Liver (tissue), 3 donors: ENCODE data around the gene SLC30A3.

ENCODE experiments used
- ATF3 ChIP-seq: IDR thresholded peaks from 2 replicates; pipeline ENCODE4 v1.6.1; 2016; ENCODE audit warnings: antibody characterized with exemption
- CTCF ChIP-seq: fragments of 150-350 bp; IDR thresholded peaks from 2 replicates; pipeline ENCODE4 v1.5.1; 2017; ENCODE audit warnings: improper control_type of control experiment, low read depth, low read length; ENCODE audit not compliant: missing input control
- MAX ChIP-seq: IDR thresholded peaks from 2 replicates; pipeline ENCODE4 v1.6.1; 2016; ENCODE audit warnings: antibody characterized with exemption
- RAD21 ChIP-seq, 2 donors: IDR thresholded peaks; 2 replicates each; pipeline ENCODE4 v1.6.1; 2016; ENCODE audit warnings: antibody characterized with exemption in 2 of 2, mild to moderate bottlenecking in 2 of 2
- TAF1 ChIP-seq: conservative IDR thresholded peaks from 2 replicates; pipeline ENCODE4 v1.6.1; 2016; ENCODE audit warnings: antibody characterized with exemption, mild to moderate bottlenecking
- TF ChIP-seq, protein P1 (sequence below): IDR thresholded peaks from 2 replicates; pipeline ENCODE4 v1.6.1; 2016; ENCODE audit warnings: antibody characterized with exemption
- donor health status: healthy.
- donor health status: healthy.

DNA sequence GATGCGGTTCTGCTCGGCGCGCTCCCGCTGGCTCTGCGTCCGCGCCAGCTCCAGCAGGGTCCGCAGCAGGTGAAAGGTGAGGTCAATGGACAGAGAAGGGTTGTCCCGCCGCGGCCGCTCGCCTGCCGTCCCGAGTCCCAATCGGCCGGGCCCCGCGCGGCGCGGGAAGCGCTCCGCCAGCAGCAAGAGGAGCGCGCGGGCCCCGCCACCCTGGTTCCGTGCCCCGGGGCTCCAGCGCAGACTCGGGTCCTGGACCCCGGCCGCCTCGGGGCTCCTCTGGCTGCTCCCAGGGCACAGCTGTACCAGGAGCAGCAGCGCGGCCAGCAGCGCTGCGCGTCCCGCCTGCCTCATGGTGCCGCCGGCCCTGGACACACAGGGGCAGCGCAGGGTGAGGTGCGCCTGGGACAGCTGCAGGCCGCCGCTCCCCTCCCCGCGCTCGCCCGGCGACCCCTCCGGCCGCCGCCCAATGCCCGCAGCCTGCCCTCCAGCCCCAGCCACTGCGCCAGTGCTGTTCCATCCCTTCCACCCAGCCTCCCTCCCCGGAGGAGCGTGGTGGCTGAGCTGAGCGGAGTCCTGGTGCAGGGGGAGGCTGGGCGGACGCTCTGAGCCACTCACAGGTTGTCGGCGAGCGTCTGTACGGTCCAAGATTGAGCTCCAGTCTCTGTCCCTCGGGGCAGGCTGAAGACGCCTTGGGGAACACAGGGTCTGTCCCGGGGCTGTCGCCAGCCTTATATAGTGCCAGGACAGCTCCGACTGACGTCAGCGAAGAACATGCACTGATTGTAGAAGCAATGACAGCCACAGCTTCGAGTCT is 44.9 kb upstream of the SLC30A3 start:
- TF ChIP-seq CTCF = no peak
- no peak for TF ChIP-seq MAX
- no peak for TF ChIP-seq RAD21 (IDR thresholded peaks at IDR 0.05)
- no peak for TF ChIP-seq TAF1
- TF ChIP-seq ATF3 = no peak
- TF ChIP-seq, protein P1, sequence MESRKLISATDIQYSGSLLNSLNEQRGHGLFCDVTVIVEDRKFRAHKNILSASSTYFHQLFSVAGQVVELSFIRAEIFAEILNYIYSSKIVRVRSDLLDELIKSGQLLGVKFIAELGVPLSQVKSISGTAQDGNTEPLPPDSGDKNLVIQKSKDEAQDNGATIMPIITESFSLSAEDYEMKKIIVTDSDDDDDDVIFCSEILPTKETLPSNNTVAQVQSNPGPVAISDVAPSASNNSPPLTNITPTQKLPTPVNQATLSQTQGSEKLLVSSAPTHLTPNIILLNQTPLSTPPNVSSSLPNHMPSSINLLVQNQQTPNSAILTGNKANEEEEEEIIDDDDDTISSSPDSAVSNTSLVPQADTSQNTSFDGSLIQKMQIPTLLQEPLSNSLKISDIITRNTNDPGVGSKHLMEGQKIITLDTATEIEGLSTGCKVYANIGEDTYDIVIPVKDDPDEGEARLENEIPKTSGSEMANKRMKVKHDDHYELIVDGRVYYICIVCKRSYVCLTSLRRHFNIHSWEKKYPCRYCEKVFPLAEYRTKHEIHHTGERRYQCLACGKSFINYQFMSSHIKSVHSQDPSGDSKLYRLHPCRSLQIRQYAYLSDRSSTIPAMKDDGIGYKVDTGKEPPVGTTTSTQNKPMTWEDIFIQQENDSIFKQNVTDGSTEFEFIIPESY = no peak
